SU-DHL-6 (cell line): ENCODE measurements around the gene CDK13.

Experiments used
- CTCF ChIP-seq: fragments of 200-600 bp; sonication (generic); IDR thresholded peaks from one replicate; pipeline ENCODE4 v1.5.1; 2017; ENCODE audit warnings: antibody characterized with exemption, mild to moderate bottlenecking, low read length, moderate library complexity; ENCODE audit not compliant: insufficient read depth, poor library complexity, severe bottlenecking
- EZH2phosphoT487 ChIP-seq: fragments of 200-600 bp; sonication (generic), shearing (Covaris generic); conservative IDR thresholded peaks from 2 replicates; pipeline ENCODE4 v1.6.1; 2018; ENCODE audit warnings: mild to moderate bottlenecking, antibody characterized with exemption, low read length, moderate library complexity, mixed read lengths

DNA sequence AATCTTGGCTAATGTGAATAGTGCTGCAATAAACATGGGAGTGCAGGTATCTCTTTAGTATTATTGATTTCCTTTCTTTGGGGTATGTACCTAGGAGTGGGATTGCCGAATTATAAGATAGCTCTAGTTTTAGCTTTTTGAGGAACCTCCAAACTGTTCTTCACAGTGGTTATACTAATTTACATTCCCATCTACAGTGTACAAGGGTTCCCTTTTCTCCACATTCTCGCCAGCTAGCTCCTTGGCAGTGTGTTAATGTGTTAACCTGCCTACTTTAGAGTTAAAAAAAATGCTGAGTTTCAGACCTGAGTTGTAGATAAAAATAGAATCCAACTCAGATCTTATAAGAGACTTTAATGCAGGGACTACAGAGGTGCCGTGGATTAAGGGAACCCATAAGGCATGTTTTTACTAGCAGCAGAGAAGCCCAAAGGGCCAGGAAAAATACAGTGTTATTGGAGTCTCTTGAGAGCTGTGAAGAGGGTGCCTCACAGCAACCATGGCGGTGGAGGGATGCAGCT lies 35.4 kb downstream of the CDK13 start:
- TF ChIP-seq CTCF = no peak
- TF ChIP-seq EZH2phosphoT487 = no peak
